GM12892 (cell line): ENCODE results near the gene ATF1.

Experiments used
- POLR2A ChIP-seq: IDR thresholded peaks from 2 replicates; pipeline ENCODE4 v1.6.1; 2011; ENCODE audit warnings: low read depth, low read length, control low read depth
- POLR2AphosphoS5 ChIP-seq: IDR thresholded peaks from 2 replicates; pipeline ENCODE4 v1.6.1; 2011; ENCODE audit warnings: low read depth, low read length, control low read depth
- TAF1 ChIP-seq: IDR thresholded peaks from 2 replicates; pipeline ENCODE4 v1.6.1; 2011; ENCODE audit warnings: low read depth, mild to moderate bottlenecking, control low read depth, low read length, borderline replicate concordance

DNA sequence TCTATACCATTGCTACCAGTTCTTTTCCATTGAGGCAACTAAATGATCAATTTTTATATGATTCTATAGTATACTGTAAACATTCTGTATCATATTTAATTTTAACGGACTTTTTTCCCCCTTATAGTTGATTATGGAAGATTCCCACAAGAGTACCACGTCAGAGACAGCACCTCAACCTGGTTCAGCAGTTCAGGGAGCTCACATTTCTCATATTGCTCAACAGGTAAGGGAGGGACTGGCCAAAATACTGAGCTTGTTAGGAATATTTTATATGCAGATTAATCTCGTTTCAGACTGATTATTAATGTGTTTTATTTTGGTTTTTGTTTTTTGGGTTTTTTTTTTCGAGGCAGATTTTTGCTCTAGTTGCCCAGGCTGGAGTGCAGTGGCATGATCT, 16.1 kb downstream of the ATF1 start:
- TF ChIP-seq POLR2A: no peak
- no peak for TF ChIP-seq POLR2AphosphoS5
- TF ChIP-seq TAF1: no peak
